GM12865 (cell line): ENCODE measurements around the gene SBNO1.
A peak's percentile ranks its signal among the peaks of the same experiment; 100 is the strongest.
"Not testable (repeated sequence)": the region's sequence is repeated elsewhere in the genome, so short reads cannot be mapped to it uniquely, and the experiment has no call there.

Experiments
- DNase-seq: peaks from one replicate; pipeline ENCODE4 v3.0.0; 2010; ENCODE audit warnings: low read depth
- H3K4me3 ChIP-seq: 2 replicates; pipeline ENCODE4 v1.5.1; 2011; ENCODE audit warnings: mild to moderate bottlenecking, low read depth, low read length, control low read depth
- TF ChIP-seq, protein P1 (sequence below): IDR thresholded peaks from 2 replicates; pipeline ENCODE4 v1.5.1; 2011; ENCODE audit warnings: low read length, control low read depth, low read depth, inconsistent platforms; ENCODE audit not compliant: insufficient read depth; ENCODE audit errors: missing control alignments

The SBNO1 gene

DNA sequence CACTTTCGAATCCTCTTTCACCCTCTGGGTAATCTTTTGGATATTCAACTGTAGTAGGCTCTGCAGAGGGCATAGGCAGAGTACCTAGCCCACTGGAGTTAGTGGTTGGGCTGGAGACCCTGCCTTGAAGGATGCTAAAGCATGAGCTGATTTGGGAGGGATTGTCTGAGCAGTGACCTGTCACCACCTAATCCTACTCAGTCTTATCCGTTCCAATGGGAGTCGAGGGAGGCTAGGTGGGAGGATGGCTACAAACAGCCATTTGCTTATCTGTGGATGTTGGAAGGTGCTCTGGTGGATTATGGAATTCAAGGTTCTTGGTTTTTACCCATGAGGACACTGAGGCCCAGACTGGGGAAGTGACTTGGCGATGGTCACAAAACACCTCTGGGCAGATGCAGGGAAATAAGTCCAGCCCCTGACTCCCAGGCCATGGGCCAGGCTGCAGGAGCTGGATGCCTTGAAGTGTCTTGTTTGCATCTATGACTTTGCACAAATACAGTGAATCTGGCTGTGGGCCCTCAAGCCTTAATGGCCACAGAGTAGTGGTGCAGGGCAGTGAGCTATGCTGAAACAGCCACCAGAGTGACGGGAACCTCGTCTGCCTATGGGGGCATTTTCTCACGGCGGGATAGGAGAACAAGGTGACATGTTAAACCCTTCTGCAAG lies 23.0 kb upstream of the SBNO1 start:
- peak; percentile 59 for DNase-seq
- H3K4me3 ChIP-seq, result peak overlapping the region; percentile 75
- TF ChIP-seq, protein P1, sequence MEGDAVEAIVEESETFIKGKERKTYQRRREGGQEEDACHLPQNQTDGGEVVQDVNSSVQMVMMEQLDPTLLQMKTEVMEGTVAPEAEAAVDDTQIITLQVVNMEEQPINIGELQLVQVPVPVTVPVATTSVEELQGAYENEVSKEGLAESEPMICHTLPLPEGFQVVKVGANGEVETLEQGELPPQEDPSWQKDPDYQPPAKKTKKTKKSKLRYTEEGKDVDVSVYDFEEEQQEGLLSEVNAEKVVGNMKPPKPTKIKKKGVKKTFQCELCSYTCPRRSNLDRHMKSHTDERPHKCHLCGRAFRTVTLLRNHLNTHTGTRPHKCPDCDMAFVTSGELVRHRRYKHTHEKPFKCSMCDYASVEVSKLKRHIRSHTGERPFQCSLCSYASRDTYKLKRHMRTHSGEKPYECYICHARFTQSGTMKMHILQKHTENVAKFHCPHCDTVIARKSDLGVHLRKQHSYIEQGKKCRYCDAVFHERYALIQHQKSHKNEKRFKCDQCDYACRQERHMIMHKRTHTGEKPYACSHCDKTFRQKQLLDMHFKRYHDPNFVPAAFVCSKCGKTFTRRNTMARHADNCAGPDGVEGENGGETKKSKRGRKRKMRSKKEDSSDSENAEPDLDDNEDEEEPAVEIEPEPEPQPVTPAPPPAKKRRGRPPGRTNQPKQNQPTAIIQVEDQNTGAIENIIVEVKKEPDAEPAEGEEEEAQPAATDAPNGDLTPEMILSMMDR, result no peak

- H3K4me3 ChIP-seq, DNase-seq: not testable (repeated sequence)
These were observed 20.9 kb upstream of the SBNO1 start for GRCh38 chr12:123385536-123385935.

DNA sequence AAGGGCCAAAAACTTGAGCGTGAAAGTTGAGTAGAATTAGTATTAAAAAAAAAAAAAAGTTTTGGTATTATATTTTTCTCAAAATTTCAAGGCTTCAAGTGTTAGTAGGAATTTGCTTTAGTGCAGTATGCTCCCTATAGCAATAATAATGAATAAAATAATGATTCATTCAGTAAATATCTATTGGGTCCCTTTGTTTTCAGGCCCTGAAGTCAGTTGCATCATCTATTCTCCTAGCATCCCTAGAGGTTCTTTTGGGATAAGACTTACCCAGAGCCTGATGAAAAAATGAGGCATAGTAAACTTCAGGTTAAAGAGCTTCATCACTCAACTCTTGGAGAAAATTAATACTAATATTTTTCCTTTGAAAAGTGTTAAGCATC lies 20.3 kb upstream of the SBNO1 start:
- no peak for DNase-seq
- peak overlapping the region; percentile 70 for H3K4me3 ChIP-seq
- TF ChIP-seq, protein P1, result no peak

DNA sequence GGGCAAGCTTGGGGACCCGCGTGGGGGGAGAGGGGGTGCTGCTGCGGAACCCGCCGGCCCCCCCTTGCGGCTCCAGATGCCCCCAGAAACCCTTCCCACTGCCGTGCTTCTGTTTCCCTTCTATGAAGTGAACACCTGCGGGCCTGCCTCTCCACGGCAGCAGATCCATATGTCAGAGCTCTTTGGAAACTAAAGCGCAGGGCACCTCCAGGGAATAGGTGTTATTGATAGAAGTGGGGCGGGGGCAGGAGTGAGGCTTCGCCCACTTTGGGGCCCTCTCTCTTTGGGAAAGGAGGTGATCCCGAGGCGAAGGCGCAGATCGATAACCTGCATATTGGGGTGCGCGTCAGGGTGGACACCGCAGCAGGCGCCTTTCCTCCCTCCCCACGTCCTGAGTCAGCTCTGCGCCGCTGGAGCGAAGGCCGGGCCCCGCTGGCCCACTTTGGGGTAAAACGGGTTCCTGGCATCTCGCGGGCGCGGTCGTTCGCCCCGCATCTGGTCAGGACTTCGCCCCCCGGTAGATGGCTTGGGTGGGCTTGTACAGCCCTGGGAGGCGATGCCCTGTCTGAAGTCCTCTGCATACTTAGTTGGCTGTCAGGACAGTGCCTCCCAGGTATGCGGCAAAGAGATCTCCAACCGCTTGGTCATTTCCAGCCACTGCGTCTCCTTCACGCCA lies 19.8 kb upstream of the SBNO1 start:
- TF ChIP-seq, protein P1, result no peak
- peak overlapping the region; percentile 70 for H3K4me3 ChIP-seq
- DNase-seq, result peak; percentile 38

- TF ChIP-seq, protein P1, result no peak
- H3K4me3 ChIP-seq, result no peak overlapping the region
- DNase-seq, result no peak
These were observed 18.0 kb upstream of the SBNO1 start for GRCh38 chr12:123382684-123383083.

- no peak for DNase-seq
- no peak overlapping the region for H3K4me3 ChIP-seq
- TF ChIP-seq, protein P1, result no peak
These were observed 14.7 kb upstream of the SBNO1 start for GRCh38 chr12:123379391-123379790.

- H3K4me3 ChIP-seq, DNase-seq: not testable (repeated sequence)
These were observed 7.8 kb upstream of the SBNO1 start for GRCh38 chr12:123372415-123372814.

DNA sequence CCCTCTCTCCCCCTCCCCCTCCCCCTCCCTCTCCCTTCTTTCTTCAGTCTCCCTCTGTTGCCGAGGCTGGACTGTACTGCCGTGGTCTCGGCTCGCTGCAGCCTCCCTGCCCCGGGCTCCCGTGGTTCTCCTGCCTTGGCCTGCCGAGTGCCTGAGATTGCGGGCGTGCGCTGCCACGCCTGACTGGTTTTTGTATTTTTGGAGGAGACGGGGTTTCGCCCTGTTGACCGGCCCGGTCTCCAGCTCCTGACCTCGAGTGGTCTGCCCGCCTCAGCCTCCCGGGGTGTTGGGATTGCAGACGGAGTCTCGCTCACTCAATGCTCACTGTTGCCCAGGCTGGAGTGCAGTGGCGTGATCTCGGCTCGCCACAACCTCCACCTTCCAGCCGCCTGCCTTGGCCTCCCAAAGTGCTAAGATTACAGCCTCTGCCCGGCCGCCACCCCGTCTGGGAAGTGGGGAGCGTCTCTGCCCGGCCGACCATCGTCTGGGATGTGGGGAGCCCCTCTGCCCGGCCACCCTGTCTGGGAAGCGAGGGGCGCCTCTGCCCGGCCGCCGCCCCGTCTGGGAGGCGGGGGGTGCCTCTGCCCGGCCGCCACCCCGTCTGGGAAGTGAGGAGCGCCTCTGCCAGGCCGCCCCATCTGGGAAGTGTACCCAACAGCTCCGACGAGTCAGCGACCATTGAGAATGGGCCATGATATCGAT lies 7.2 kb upstream of the SBNO1 start:
- not testable (repeated sequence) for DNase-seq

More for the DNA sequence above, 7.2 kb upstream of the SBNO1 start:
- not testable (repeated sequence) for H3K4me3 ChIP-seq
